Activated CD8-positive, alpha-beta T cell treated with anti-CD3 and anti-CD28 coated beads, Interleukin-2, amount 10 ng/mL, durations not matched to agents 7 days and 5 days (primary cell): Measurements from ENCODE around the gene RNF10. TPM values are rescaled to one million over a fixed set of nuclear protein-coding genes. Genes with fewer than 3 reads are reported as not detected.

Experiments used
- ATAC-seq: fragments of 150-1000 bp; cut with Tn5 transposase; one replicate; pipeline ENCODE4 v1.10.0; 2021; ENCODE audit warnings: moderate library complexity
- CTCF ChIA-PET: fragments of 350-600 bp; sonication (Branson Sonifier 250); formaldehyde crosslinking; loops from one replicate; lab custom pipeline; 2021; ENCODE audit warnings: antibody characterized with exemption; lab: Charles Lee
- POLR2A ChIA-PET: fragments of 350-600 bp; sonication (Branson Sonifier 250); formaldehyde crosslinking; loops from one replicate; lab custom pipeline; 2021; ENCODE audit warnings: antibody characterized with exemption; lab: Charles Lee
- DNase-seq: peaks from one replicate; pipeline ENCODE4 v3.0.0-alpha.2; 2020
- H3K27ac Mint-ChIP-seq: one replicate; pipeline ENCODE4 v1.8.0; 2021; ENCODE audit warnings: mild to moderate bottlenecking, mixed read lengths
- H3K27me3 Mint-ChIP-seq: one replicate; pipeline ENCODE4 v1.8.0; 2021; ENCODE audit warnings: low read depth, mixed read lengths
- H3K36me3 Mint-ChIP-seq: one replicate; pipeline ENCODE4 v1.8.0; 2021; ENCODE audit warnings: low read depth, mixed read lengths
- H3K4me1 Mint-ChIP-seq: one replicate; pipeline ENCODE4 v1.8.0; 2021; ENCODE audit warnings: low read depth, mixed read lengths
- H3K4me3 Mint-ChIP-seq: one replicate; pipeline ENCODE4 v1.8.0; 2021; ENCODE audit warnings: mild to moderate bottlenecking, mixed read lengths
- H3K9me3 Mint-ChIP-seq: one replicate; pipeline ENCODE4 v1.8.0; 2022; ENCODE audit warnings: mixed read lengths; ENCODE audit not compliant: insufficient read depth
- total RNA-seq, 2 experiments: library from RNA; stranded (reverse); gene quantifications; one replicate each; pipeline ENCODE4 v1.2.3, GENCODE V29; 2021

RNF10 gene
- total RNA-seq, 2 experiments from 2014 or later, result 192 to 204 TPM

DNA sequence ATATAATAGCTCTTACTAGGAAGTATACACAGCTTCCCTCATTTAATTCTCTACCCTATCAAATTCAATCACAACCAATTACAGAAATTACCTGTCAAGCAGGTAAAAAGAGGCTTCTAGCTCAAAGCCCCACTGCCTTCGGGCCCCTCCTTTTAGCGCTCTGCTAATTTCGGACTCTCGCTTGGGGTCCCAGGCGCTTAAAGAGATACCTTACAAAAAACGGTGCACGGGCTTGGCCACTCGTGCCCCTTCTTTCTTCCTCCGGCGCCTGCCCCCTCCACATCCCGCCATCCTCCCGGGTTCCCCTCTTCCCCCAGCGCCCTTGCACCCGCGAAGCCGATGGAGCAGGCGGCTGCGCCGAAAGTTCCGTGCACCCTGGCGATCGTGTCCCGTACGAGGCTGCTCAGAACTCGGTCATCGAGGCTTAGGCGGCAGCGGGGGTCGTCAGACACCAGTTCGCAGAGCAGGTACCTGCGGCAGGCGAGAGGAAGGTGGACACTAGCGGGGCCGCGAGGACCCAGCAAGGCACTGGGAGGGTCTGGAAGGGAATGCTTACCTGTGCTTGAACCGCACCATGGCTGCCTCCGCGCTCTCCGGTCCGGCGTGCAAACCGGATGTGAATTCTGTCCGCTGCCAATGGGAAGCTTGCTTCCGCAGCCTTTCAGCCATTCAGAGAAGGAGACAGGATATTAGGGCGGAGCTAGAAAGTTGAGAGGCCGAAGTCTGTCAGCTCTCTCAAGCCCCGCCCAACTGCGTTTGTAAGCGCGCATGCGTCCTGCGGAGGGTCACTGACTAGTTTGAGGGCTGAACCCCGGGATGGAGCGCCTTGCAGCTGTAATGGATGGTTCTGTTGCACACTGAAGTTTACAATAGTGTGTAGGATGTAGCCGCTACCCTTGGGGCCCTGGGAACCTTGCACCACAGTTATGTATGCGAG lies 46.9 kb downstream of the RNF10 start, which contains the start of gene POP5:
TSS of gene POP5 (minus strand) at position 616 of the 937 bp plus-strand sequence. CDS start at position 576, 40 bp downstream.
- Mint-ChIP-seq H3K9me3 (no peaks in the 10 kb centered on the region), H3K4me3 (peak within 1 kb of the TSS; percentile 99), H3K27me3 (peaks cover 15% of the 10 kb centered on the region), H3K36me3 (peaks cover 39% of the 10 kb centered on the region), H3K27ac (peak within 1 kb of the TSS; percentile 96), H3K4me1 (peaks cover 41% of the 10 kb centered on the region)
- ChIA-PET POLR2A (interaction anchor here (0.6 to 2.4 kb wide), 12 partner anchors 9 to 479 kb away, joined by 3 to 9 read pairs (median 4); partner anchors contain the start of genes COQ5, DYNLL1 and RNU4-2), CTCF (interaction anchor here (0.7 to 6.2 kb wide), 27 partner anchors 9 to 479 kb away, joined by 3 to 121 read pairs (median 4); partner anchors contain the start of genes COQ5, COX6A1, DYNLL1 and MLEC)
- DNase-seq (peak; percentile 97), ATAC-seq (peak; percentile 97)

DNA sequence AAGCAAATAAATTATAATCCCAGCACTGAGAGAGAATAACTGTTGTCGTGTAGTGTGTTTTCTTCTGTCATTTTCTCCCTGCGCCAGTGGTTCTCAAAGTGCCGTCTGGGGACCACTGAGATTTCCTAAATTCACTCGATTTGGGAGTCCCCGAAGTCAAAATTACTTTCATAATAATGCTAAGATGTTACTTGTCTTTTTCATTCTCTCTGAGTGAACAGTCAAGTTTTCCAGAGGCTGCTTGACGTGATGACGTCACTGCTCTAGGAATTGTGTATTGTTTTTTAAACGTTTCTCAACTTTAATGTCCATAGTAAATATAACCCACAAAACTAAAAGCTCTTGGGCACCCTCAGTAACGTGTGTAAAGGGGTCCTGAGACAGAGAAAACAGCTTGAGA lies 47.8 kb downstream of the RNF10 start:
- Mint-ChIP-seq H3K36me3 (peaks cover 29% of the 10 kb centered on the region), H3K27me3 (peaks cover 19% of the 10 kb centered on the region), H3K4me1 (peaks cover 41% of the 10 kb centered on the region), H3K9me3 (no peaks in the 10 kb centered on the region), H3K4me3 (peak overlapping the region; percentile 99), H3K27ac (peak overlapping the region; percentile 96)
- ATAC-seq (no peak), DNase-seq (no peak)
- ChIA-PET CTCF (interaction anchor here (0.8 to 6.2 kb wide), 24 partner anchors 11 to 478 kb away, joined by 3 to 121 read pairs (median 6); partner anchors contain the start of genes COX6A1, DYNLL1, MLEC and SRSF9), POLR2A (interaction anchor here (0.5 to 2.4 kb wide), 4 partner anchors 118 to 478 kb away, joined by 3 to 9 read pairs (median 4); partner anchors contain the start of gene RNU4-2)

DNA sequence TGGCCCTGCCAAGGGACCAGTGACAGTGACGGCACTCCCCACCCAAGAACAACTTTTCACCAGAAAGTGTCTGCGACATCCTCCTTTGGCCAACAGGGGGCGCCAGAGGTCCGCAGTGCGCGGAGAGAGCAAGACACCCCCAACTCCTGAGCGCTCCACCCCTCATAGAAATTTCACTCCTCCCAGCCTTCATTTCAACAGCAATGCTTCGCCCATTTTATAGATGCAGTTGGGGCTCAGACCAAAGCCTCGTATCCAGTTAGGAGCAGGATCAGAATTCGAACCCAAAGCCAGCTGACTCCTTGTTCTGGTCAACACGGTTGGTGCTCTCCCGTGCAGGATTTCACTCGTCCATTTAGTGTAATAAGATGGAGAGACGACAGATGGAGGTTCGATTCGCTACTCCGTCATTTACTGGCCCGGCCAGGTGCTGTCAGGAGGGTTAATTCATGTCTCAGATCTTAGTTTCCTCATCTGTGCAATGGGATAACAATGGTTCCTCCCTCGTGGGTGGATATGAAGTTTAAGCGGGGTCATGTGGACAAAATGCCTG lies 49.4 kb downstream of the RNF10 start:
- DNase-seq, result peak; percentile 86

DNA sequence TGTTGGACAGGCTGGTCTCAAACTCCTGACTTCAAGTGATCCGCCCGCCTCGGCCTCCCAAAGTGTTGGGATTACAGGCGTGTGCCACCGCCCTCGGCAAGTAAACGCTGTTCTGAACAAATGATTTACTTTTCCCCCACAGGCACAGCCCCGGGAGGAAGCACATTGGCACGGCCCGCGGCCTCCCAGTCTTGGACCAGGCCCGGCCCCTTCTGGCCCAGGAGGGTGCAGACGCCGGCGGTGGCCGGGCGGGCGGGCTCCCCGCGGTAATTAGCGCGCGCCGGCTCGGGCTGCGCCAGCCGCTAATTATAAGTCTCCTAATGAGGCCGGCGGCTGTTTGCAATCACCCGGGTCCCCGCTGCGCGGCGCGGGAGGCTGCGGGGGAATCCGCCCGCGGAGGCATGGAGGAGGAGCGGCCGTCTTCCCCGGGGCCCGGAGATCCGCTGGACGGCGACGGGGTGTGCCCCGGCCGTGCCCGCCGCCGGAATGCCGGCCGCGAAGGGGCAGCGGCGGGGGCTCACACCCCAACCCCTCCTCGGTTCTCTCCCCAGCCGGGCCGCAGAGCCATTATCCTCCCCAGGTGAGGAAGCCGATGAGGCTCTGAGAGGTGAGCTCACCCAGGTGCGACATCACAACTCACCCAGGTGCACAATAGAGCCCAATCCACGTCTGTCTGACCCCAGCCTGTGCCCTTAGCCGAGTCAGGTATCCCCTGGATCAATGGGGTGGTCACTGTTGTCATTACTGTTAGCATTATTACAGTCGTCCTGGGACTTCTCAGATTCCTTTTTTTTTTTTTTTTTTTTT lies 50.4 kb downstream of the RNF10 start:
- DNase-seq (peak; percentile 57), ATAC-seq (peak; percentile 18)
- Mint-ChIP-seq H3K4me1 (peaks cover 36% of the 10 kb centered on the region), H3K36me3 (peaks cover 9% of the 10 kb centered on the region), H3K27ac (no peak overlapping the region), H3K4me3 (peak overlapping the region; percentile 65), H3K9me3 (no peaks in the 10 kb centered on the region), H3K27me3 (peaks cover 19% of the 10 kb centered on the region)
- ChIA-PET CTCF (interaction anchor here (1.0 to 6.2 kb wide), 10 partner anchors 13 to 421 kb away, joined by 3 to 121 read pairs (median 6); partner anchors contain the start of gene COQ5), POLR2A (no interaction called here)

More for the DNA sequence above, 49.4 kb downstream of the RNF10 start:
- no peak for ATAC-seq
- peak overlapping the region; percentile 28 for H3K27ac Mint-ChIP-seq
- peaks cover 16% of the 10 kb centered on the region for H3K36me3 Mint-ChIP-seq
- peak overlapping the region; percentile 47 for H3K4me3 Mint-ChIP-seq
- ChIA-PET POLR2A (interaction anchor here (1.4 kb wide), 1 partner anchor 319 kb away, joined by 3 read pairs; no protein-coding TSS in a partner anchor), CTCF (interaction anchor here (0.7 to 6.2 kb wide), 34 partner anchors 8 to 526 kb away, joined by 3 to 121 read pairs (median 5); partner anchors contain the start of genes COQ5 and MLEC)
- H3K9me3 Mint-ChIP-seq, result no peaks in the 10 kb centered on the region
- H3K27me3 Mint-ChIP-seq, result peaks cover 19% of the 10 kb centered on the region
- peaks cover 41% of the 10 kb centered on the region for H3K4me1 Mint-ChIP-seq

DNA sequence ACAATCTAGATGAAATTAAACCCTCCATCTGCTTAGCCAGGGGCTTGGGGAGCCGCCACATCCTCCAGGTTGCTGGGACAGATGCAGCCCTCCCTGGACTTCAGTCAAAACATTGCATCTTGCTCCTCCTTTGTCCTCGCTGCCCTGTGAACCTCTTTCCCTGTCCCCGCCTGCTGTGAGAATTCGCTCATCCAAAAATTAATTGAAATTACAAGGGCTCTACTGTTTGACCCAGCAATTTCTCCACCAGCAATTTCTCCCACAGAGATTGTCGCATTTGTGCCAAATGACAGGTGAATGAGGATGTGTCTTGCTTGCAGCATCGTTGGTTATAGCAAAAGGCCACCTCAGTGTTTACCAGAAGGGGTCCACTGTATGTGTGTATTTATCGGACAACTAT lies 52.0 kb downstream of the RNF10 start:
- POLR2A ChIA-PET, result no interaction called here
- CTCF ChIA-PET, result no interaction called here
- no peak overlapping the region for H3K4me3 Mint-ChIP-seq
- H3K36me3 Mint-ChIP-seq, result peaks cover under 1% of the 10 kb centered on the region
- H3K4me1 Mint-ChIP-seq, result peaks cover 24% of the 10 kb centered on the region
- peaks cover 19% of the 10 kb centered on the region for H3K27me3 Mint-ChIP-seq
- H3K27ac Mint-ChIP-seq, result no peak overlapping the region
- DNase-seq (no peak), ATAC-seq (no peak)
- H3K9me3 Mint-ChIP-seq, result no peaks in the 10 kb centered on the region

DNA sequence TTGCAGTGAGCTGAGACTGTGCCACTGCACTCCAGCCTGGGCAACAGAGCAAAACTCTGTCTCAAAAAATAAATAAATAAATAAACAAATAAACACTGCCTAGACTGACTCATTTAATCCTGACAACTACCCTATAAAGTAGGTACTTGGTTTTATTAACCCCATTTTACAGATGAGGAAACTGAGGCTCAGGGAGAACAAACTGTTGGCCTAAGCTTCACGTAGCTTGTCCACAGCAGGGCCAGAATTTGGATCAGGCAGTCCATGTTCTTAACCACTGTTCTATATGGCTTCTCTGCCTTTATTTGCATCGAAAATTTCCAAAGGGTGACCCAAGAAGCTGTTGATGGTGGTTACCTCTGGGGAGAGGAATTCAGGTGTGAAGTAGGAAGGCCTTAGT lies 52.7 kb downstream of the RNF10 start:
- H3K9me3 Mint-ChIP-seq, result no peaks in the 10 kb centered on the region
- H3K4me3 Mint-ChIP-seq, result no peak overlapping the region
- H3K27me3 Mint-ChIP-seq, result peaks cover 19% of the 10 kb centered on the region
- POLR2A ChIA-PET, result no interaction called here
- CTCF ChIA-PET, result interaction anchor here (1.3 kb wide), 1 partner anchor 62 kb away, joined by 3 read pairs; no protein-coding TSS in a partner anchor
- H3K36me3 Mint-ChIP-seq, result no peaks in the 10 kb centered on the region
- H3K27ac Mint-ChIP-seq, result no peak overlapping the region
- DNase-seq, result no peak
- no peak for ATAC-seq
- peaks cover 18% of the 10 kb centered on the region for H3K4me1 Mint-ChIP-seq

DNA sequence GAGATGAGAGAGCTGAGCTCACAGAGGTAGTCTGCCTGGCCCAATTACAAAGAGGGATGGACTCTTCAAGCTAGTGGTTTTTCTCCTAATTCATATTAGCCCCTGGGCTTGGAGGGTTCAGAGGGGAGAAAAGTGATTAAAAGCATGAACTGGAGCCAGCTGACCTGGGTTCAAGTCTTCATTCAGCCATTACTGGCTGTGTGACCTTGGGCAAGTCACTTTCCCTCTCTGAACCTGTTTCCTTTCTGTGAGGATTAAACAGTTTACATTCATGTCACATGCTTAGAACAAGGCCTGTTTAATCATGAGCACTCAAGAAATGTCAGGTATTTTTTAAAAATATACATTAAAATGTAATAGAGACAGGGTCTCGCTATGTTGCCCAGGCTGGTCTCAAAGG lies 54.2 kb downstream of the RNF10 start:
- ATAC-seq, result no peak
- CTCF ChIA-PET, result interaction anchor here (1.3 kb wide), 1 partner anchor 61 kb away, joined by 3 read pairs; no protein-coding TSS in a partner anchor
- Mint-ChIP-seq H3K4me3 (no peak overlapping the region), H3K27me3 (peaks cover 17% of the 10 kb centered on the region), H3K4me1 (peaks cover 11% of the 10 kb centered on the region), H3K9me3 (no peaks in the 10 kb centered on the region), H3K27ac (no peak overlapping the region), H3K36me3 (no peaks in the 10 kb centered on the region)
- POLR2A ChIA-PET, result no interaction called here
- DNase-seq, result no peak

DNA sequence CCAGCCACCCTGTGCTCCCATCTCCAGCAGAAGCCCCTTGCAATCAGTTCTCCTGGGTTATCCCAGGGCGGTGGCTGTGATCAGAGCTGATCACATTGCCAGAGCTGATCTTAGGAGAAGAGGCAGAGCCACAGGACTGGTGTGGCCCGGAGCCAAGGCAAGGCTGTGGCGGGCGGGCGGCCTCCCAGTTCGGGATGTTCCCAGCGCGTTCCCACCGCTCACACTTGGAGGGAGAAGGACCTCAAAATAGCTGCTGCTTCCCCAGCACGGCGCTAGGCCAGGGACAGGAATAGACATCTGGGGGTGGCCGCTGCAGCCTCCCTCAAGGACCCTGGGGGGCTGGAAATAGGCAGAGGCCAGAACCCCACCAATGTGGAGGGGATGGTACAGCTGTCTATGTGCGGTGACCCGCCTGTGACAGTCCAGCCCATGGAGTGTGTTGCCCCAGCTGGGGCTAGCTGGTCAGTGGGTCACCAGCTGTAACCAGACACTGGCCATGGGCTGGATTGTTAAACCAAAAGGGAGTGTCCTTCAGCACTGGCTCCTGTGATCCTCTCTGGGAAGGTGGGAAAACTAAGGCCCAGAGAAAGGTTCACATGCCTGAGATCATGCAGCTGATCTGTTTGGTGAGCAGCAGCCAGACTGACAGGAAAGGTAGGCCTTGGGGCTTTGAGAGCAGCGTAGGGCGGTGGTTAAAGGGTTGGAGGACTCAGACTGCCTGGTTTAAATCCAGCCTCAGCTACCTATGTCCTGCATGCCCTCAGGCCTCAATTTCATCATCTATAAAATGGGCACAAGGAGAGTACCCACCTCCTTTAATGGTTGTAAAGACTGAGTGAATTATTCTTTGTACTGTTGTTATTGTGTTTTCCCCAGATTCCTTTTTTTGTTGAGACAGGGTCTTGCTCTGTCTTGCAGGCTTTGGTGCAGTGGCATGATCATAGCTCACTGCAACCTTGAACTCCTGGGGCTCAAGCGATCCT lies 55.1 kb downstream of the RNF10 start:
- Mint-ChIP-seq H3K27me3 (peaks cover 10% of the 10 kb centered on the region), H3K4me3 (no peak overlapping the region), H3K9me3 (no peaks in the 10 kb centered on the region), H3K36me3 (no peaks in the 10 kb centered on the region), H3K27ac (no peak overlapping the region), H3K4me1 (peaks cover 3% of the 10 kb centered on the region)
- ATAC-seq, result no peak
- POLR2A ChIA-PET, result no interaction called here
- CTCF ChIA-PET, result interaction anchor here (0.5 kb wide), 1 partner anchor 162 kb away, joined by 3 read pairs; no protein-coding TSS in a partner anchor
- DNase-seq, result no peak

DNA sequence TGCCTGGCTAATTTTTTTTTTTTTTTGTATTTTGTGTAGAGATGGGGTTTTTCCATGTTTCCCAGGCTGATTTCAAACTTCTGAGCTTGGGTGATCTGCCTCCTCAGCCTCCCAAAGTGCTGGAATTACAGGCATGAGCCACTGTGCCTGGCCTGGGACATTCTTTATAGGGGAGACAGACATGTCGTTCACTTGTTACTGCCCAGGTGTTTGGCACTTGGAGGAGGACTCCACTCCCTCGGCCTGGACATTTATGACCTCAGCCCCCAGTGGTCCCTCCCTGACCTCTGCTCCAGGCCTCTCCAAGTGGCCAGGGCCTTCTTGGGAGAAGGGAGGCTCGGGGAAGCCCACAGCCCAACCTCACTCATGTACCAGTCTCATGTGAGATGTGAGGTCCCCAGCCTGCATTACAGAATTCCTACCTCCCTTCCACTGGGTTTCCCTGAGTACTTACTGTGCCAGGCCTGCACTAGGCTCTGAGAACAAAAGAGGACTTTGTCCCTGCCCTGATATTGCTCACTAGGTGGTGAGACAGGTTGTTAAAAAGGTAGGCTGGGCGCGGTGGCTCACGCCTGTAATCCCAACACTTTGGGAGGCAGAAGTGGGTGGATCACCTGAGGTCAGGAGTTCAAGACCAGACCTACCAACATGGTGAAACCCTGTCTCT lies 56.7 kb downstream of the RNF10 start:
- H3K27ac Mint-ChIP-seq, result no peak overlapping the region
- no peaks in the 10 kb centered on the region for H3K9me3 Mint-ChIP-seq
- DNase-seq (no peak), ATAC-seq (no peak)
- H3K4me3 Mint-ChIP-seq, result no peak overlapping the region
- CTCF ChIA-PET, result interaction anchor here (1.0 to 1.1 kb wide), 2 partner anchors 8 to 58 kb away, joined by 3 to 6 read pairs; no protein-coding TSS in a partner anchor
- POLR2A ChIA-PET, result no interaction called here
- H3K27me3 Mint-ChIP-seq, result peaks cover 7% of the 10 kb centered on the region
- H3K4me1 Mint-ChIP-seq, result no peaks in the 10 kb centered on the region
- H3K36me3 Mint-ChIP-seq, result no peaks in the 10 kb centered on the region
